SJCRH30 (cell line): ENCODE data around the gene CFAP61. TPM values are rescaled to one million over a fixed set of nuclear protein-coding genes. Genes with fewer than 3 reads are reported as not detected.
A peak's percentile ranks its signal among the peaks of the same experiment; 100 is the strongest.
"Not testable (repeated sequence)": the region's sequence is repeated elsewhere in the genome, so short reads cannot be mapped to it uniquely, and the experiment has no call there.

Source experiments
- DNase-seq, 2 experiments: peaks; one replicate each; pipeline ENCODE4 v3.0.0-alpha.2; 2015 to 2020
- H3K27ac ChIP-seq: fragments of 250-450 bp; sonication (Bioruptor Pico); 2 replicates; pipeline ENCODE4 v1.5.1; 2020; ENCODE audit warnings: mild to moderate bottlenecking, moderate library complexity
- H3K27me3 ChIP-seq: fragments of 250-450 bp; sonication (Bioruptor Pico); 2 replicates; pipeline ENCODE4 v1.5.1; 2020; ENCODE audit warnings: mild to moderate bottlenecking, moderate library complexity
- H3K36me3 ChIP-seq: fragments of 250-450 bp; sonication (Bioruptor Pico); 2 replicates; pipeline ENCODE4 v1.5.1; 2020; ENCODE audit warnings: mild to moderate bottlenecking, moderate library complexity
- H3K4me1 ChIP-seq: fragments of 250-450 bp; sonication (Bioruptor Pico); 2 replicates; pipeline ENCODE4 v1.5.1; 2020; ENCODE audit warnings: mild to moderate bottlenecking, moderate library complexity
- H3K4me3 ChIP-seq: fragments of 250-450 bp; sonication (Bioruptor Pico); 2 replicates; pipeline ENCODE4 v1.5.1; 2020; ENCODE audit warnings: mild to moderate bottlenecking, moderate library complexity
- H3K9me3 ChIP-seq: fragments of 250-450 bp; sonication (Bioruptor Pico); replicated peaks from 2 replicates; pipeline ENCODE4 v1.5.1; 2020; ENCODE audit warnings: mild to moderate bottlenecking, moderate library complexity
- total RNA-seq: library from RNA; depleted of rRNA; stranded (reverse); fragments of >200 nt; shearing (Covaris generic); gene quantifications from 2 replicates; pipeline ENCODE4 v1.2.3, GENCODE V29; 2014

The CFAP61 gene
- total RNA-seq, 1 experiment from 2014 or later = 0.40 TPM

DNA sequence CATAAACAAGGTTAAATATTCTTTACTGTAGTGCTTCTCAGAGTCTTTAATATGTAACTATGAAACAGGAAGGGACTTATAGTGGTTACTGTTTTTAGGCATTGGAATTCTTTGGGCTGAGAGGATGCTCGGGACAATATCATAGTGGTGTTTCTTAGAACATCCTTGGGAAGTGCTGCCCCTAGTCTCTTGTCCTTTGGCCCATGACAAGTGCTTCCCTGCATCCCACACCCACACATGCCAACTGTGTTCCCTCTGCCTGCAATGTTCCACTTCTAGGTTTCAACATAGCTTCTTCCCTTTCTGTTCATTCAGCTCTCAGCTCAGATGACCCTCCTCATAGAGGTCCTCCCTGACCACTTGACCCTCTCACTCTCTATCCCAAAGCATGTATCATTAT lies 37.6 kb downstream of the CFAP61 start:
- DNase-seq = no peak
- no peak overlapping the region for H3K27ac ChIP-seq
- no peaks in the 10 kb centered on the region; the same call in none of the 2 replicates for H3K4me1 ChIP-seq
- H3K27me3 ChIP-seq = no peaks in the 10 kb centered on the region
- H3K36me3 ChIP-seq = no peaks in the 10 kb centered on the region
- no peaks in the 10 kb centered on the region for H3K9me3 ChIP-seq
- no peak overlapping the region for H3K4me3 ChIP-seq

GRCh38 chr20:20092827-20093226 lies 40.5 kb downstream of the CFAP61 start:
- H3K4me3 ChIP-seq = no peak overlapping the region
- H3K27ac ChIP-seq = no peak overlapping the region
- no peak for DNase-seq
- H3K4me1 ChIP-seq = no peaks in the 10 kb centered on the region
- H3K36me3 ChIP-seq = no peaks in the 10 kb centered on the region
- H3K27me3 ChIP-seq = no peaks in the 10 kb centered on the region
- no peaks in the 10 kb centered on the region for H3K9me3 ChIP-seq

DNA sequence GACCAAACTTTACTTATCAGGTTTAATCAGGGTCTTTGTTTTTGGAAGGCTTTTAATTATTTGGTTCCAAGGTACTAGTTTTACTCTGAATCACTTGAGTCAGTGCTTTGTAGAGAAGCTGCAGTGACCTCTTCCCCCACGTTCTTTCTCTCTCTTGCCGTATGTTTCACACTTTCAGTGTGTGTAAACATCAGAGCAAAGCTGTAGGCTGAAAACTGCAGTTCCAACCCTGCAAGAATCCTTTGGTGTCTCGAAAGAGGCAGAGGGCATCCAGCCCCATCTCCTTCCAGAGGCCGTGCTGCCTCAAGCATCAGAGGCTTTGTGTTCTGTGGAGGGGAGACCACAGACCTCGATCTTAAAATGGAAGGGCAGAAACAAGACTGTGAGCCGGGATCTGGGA lies 42.1 kb downstream of the CFAP61 start:
- Histone ChIP-seq H3K27me3 (no peaks in the 10 kb centered on the region), H3K9me3 (no peaks in the 10 kb centered on the region), H3K27ac (no peak overlapping the region), H3K4me3 (no peak overlapping the region), H3K4me1 (no peaks in the 10 kb centered on the region), H3K36me3 (no peaks in the 10 kb centered on the region)
- DNase-seq = no peak

DNA sequence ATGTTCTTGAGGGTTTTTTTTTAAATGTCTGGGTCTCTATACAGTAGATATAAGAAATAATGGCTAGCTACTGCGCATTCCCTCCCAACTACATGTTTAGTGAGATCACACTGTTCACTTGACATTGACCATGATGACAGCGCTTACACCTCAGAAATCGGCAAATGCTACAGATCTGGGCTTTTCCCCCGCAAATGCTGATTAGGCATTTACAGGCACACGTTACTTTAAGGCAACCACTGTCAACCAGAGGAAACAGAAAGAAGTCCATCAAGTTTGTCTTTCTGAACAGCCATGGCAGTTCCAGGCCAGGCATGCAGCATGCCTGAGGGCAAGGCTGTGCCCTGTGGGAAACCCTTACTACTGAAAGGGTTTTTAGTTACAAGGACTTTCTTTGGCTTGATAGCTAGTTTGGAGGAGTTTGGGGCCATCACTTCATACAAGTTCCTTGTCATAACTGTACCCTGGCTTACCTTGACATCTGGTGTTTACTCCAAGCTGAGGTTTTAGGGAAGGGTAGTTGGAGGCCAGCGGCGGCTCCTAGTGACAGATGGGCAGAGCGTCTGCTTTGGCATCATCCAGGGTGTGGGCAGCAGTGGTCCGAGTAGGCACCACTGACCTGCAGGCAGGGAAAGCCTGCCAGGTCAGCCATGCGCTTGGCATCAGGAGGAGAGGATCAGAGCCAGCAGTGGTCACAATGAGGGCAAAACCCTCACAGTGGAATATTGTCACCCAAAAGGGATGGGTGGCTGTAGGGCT lies 43.0 kb downstream of the CFAP61 start:
- Histone ChIP-seq H3K36me3 (no peaks in the 10 kb centered on the region), H3K9me3 (no peaks in the 10 kb centered on the region), H3K27me3 (no peaks in the 10 kb centered on the region), H3K27ac (no peak overlapping the region), H3K4me1 (no peaks in the 10 kb centered on the region), H3K4me3 (no peak overlapping the region)
- DNase-seq = no peak

- DNase-seq = no peak
- Histone ChIP-seq H3K27ac (no peak overlapping the region), H3K36me3 (no peaks in the 10 kb centered on the region), H3K27me3 (no peaks in the 10 kb centered on the region), H3K9me3 (no peaks in the 10 kb centered on the region), H3K4me1 (no peaks in the 10 kb centered on the region), H3K4me3 (no peak overlapping the region)
Observed at GRCh38 chr20:20096421-20096820, 44.1 kb downstream of the CFAP61 start.

GRCh38 chr20:20100881-20101280 lies 48.5 kb downstream of the CFAP61 start:
- Histone ChIP-seq H3K9me3 (no peaks in the 10 kb centered on the region), H3K4me1 (no peaks in the 10 kb centered on the region), H3K27ac (no peak overlapping the region), H3K27me3 (no peaks in the 10 kb centered on the region), H3K4me3 (no peak overlapping the region), H3K36me3 (no peaks in the 10 kb centered on the region)
- no peak for DNase-seq

GRCh38 chr20:20102163-20102562 lies 49.8 kb downstream of the CFAP61 start:
- Histone ChIP-seq H3K36me3 (no peaks in the 10 kb centered on the region), H3K27me3 (no peaks in the 10 kb centered on the region), H3K4me1 (no peaks in the 10 kb centered on the region), H3K4me3 (no peak overlapping the region), H3K27ac (no peak overlapping the region), H3K9me3 (no peaks in the 10 kb centered on the region)
- no peak for DNase-seq

GRCh38 chr20:20102716-20103258 lies 50.5 kb downstream of the CFAP61 start:
- no peaks in the 10 kb centered on the region for H3K36me3 ChIP-seq
- no peaks in the 10 kb centered on the region for H3K27me3 ChIP-seq
- H3K4me3 ChIP-seq = no peak overlapping the region
- DNase-seq = no peak
- no peak overlapping the region for H3K27ac ChIP-seq
- no peaks in the 10 kb centered on the region for H3K9me3 ChIP-seq
- no peaks in the 10 kb centered on the region for H3K4me1 ChIP-seq

GRCh38 chr20:20103486-20103885 lies 51.2 kb downstream of the CFAP61 start:
- Histone ChIP-seq H3K4me3 (no peak overlapping the region), H3K4me1 (no peaks in the 10 kb centered on the region), H3K36me3 (no peaks in the 10 kb centered on the region), H3K9me3 (no peaks in the 10 kb centered on the region), H3K27ac (no peak overlapping the region), H3K27me3 (no peaks in the 10 kb centered on the region)
- no peak for DNase-seq

DNA sequence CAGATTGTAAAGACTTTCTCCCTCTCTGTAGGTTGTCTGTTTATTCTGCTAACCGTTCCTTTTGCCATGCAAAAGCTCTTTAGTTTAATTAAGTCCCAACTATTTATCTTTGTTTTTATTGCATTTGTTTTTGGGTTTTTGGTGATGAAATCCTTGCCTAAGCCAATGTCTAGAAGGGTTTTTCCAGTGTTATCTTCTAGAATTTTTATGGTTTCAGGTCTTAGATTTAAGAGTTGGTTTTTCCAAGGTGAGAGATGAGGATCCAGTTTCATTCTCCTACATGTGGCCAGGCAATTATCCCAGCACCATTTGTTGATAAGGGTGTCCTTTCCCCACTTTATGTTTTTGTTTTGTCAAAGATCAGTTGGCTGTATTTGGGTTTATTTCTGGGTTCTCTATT lies 70.9 kb downstream of the CFAP61 start:
- not testable (repeated sequence) for H3K4me1 ChIP-seq, H3K27ac ChIP-seq, DNase-seq, H3K9me3 ChIP-seq, H3K4me3 ChIP-seq, H3K36me3 ChIP-seq, H3K27me3 ChIP-seq

- peak in 1 of 2 experiments; percentile 35 for DNase-seq
- Histone ChIP-seq H3K9me3 (peaks cover 3% of the 10 kb centered on the region), H3K27me3 (no peaks in the 10 kb centered on the region), H3K36me3 (no peaks in the 10 kb centered on the region), H3K4me3 (no peak overlapping the region), H3K27ac (no peak overlapping the region), H3K4me1 (no peaks in the 10 kb centered on the region)
Observed at GRCh38 chr20:20130399-20130798, 78.1 kb downstream of the CFAP61 start.

GRCh38 chr20:20134941-20135575 lies 82.7 kb downstream of the CFAP61 start:
- Histone ChIP-seq H3K36me3 (no peaks in the 10 kb centered on the region), H3K27ac (no peak overlapping the region), H3K9me3 (no peaks in the 10 kb centered on the region; the same call in 1 of the 2 replicates), H3K27me3 (no peaks in the 10 kb centered on the region), H3K4me3 (no peak overlapping the region), H3K4me1 (no peaks in the 10 kb centered on the region)
- DNase-seq = no peak

DNA sequence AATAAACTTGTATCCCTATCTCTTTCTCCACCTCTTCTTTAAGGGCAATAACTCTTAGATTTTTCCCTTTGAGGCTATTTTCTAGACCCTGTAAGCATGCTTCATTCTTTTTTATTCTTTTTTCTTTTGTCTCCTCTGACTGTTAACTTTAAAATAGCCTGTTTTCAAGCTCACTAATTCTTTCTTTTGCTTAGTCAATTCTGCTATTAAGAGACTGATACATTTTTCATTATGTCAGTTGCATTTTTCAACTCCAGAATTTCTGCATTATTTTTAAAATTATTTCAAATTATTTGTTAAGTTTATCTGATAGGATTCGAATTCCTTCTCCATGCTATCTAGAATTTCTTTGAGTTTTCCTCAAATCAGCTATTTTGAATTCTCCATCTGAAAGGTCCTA lies 84.0 kb downstream of the CFAP61 start:
- H3K36me3 ChIP-seq = no peaks in the 10 kb centered on the region
- H3K4me3 ChIP-seq = no peak overlapping the region
- no peak for DNase-seq
- no peaks in the 10 kb centered on the region; the same call in 1 of the 2 replicates for H3K9me3 ChIP-seq
- H3K4me1 ChIP-seq = no peaks in the 10 kb centered on the region
- H3K27me3 ChIP-seq = no peaks in the 10 kb centered on the region
- H3K27ac ChIP-seq = no peak overlapping the region

DNA sequence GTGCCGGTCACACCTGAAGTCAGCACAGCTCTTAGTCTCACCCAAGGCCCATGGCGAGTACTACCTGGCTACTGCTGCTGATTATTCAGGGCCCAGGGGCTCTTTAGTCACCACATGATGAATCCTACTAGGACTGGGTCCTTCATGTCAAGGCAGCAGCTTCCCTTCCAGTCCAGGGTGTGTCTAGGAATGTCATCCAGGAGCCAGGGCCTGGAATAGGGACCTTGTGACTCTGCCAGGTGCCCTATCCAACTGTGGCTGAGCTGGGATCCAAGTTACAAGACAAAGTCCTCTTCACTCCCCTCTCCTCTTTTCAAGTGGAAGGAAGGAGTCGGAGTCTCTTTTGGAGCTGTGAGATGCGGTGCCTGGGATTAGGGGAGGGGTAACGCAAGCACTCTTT lies 85.5 kb downstream of the CFAP61 start:
- Histone ChIP-seq H3K4me1 (no peaks in the 10 kb centered on the region), H3K4me3 (no peak overlapping the region), H3K9me3 (no peaks in the 10 kb centered on the region; the same call in 1 of the 2 replicates), H3K36me3 (no peaks in the 10 kb centered on the region), H3K27me3 (no peaks in the 10 kb centered on the region), H3K27ac (no peak overlapping the region)
- no peak for DNase-seq

DNA sequence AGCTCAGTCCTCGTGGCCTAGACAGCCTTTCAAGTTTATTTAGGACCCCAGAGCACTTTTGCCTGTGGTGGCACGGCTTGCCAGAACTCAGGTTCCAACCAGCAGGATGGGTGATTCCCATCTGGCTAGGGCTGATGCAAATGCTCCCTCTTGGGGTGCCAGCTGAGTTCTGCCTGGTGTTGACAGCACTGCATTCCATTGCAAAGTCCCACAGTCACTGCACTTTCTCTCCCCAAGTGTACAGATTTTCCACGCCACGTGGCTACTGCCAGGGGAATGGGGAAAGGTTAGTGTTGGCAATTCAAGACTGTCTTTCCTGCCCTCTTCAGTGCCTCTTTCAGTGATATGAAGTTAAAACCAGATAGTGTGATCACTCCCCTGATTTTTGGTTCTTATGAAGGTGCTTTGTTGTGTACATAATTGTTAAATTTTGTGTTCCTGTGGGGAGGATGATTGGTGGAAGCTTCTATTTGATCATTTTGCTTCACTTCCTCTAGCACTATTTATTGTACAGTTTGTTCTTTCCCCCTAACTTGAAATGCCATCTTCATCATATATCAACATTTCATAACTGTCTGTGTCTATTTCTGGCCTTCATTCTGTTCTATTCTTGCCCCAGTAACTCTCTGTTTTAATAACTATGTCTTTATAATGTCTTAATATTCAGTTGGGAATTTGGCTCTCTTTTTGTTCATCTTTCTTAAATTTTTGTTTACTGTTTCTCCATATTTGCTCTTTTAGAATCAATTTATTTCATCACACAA lies 86.2 kb downstream of the CFAP61 start:
- no peak overlapping the region for H3K27ac ChIP-seq
- no peaks in the 10 kb centered on the region; the same call in 1 of the 2 replicates for H3K9me3 ChIP-seq
- no peaks in the 10 kb centered on the region for H3K4me1 ChIP-seq
- DNase-seq = no peak
- H3K4me3 ChIP-seq = no peak overlapping the region
- no peaks in the 10 kb centered on the region for H3K36me3 ChIP-seq
- H3K27me3 ChIP-seq = no peaks in the 10 kb centered on the region
